Fibroblast of skin of abdomen (primary cell): Measurements from ENCODE around the gene STEAP4.
"Not testable (repeated sequence)": the region's sequence is repeated elsewhere in the genome, so short reads cannot be mapped to it uniquely, and the experiment has no call there.

ENCODE experiments used
- DNase-seq: peaks from one replicate; pipeline ENCODE4 v3.0.0-alpha.2; 2013

Gene STEAP4

DNA sequence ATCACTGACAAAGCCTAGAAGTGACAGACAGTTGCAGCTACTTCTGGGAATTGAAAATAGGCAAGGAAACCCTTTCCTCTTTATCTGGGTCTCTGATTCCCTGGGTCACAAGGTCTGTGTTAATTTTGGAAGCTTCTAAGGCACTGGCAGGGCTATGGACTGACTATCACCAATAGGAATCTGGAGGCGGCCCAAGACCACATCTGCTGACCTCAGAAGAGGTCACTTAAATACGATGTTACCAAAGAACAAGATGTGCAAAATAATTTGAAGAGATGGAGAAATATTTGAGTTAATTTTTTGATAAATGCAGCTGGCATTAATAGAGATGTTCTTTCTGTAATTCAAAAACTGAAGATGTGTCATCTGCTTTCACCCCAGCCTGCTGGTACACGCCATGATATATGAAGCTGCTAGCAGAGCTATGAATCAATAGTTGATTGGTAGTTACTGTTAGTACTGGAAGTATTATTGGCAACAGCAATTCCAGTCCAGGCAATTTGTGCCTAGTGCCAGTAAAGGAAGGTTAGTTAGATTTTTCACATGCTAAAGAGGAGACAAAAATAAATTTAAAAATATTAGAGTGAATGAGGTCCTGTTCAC, 5.5 kb upstream of the STEAP4 start:
- no peak for DNase-seq

- DNase-seq, result no peak
Observed at GRCh38 chr7:88311675-88312036, 5.0 kb upstream of the STEAP4 start.

- DNase-seq, result no peak
Observed at GRCh38 chr7:88310956-88311674, 4.4 kb upstream of the STEAP4 start.

DNA sequence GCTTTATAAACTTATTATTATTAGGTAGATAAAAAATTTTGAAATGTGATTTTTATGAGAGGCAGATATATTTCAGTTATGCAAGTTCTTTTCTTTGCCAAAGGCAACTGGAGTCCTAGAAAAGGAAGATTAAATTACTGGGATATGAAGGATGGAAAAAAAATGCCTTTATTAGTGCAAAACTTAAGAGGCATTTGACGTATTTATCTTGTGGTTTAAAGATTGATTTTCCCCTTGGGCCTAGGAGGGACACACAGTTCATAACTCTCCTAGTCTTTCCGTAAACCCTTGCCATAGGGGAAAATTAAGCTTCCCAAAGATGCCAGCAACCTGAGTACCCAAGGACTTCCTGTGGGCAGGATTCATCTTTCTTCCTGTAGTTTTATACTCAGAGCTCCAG, 3.1 kb upstream of the STEAP4 start:
- DNase-seq, result no peak

GRCh38 chr7:88307823-88308222, 1.1 kb upstream of the STEAP4 start:
- DNase-seq, result no peak

DNA sequence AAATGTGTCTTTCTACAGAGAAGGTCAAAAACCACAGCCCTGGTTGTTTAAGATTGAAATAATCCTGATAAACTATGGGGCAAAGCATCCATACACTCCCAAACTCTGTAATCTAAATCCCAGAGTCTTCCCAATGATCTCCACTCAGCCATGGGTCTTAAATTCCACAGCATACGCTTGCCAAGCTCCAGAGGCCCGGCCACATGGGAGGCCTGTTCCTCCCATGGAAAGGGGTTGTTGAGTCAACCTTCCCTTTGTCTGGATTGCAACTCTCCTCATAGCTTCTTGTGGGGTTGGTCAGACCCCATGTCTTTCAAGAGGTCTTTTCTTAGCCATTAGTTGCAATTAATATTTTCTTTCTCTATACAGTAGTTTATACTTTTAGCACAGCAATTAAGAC, 718 bp upstream of the STEAP4 start:
- no peak for DNase-seq

DNA sequence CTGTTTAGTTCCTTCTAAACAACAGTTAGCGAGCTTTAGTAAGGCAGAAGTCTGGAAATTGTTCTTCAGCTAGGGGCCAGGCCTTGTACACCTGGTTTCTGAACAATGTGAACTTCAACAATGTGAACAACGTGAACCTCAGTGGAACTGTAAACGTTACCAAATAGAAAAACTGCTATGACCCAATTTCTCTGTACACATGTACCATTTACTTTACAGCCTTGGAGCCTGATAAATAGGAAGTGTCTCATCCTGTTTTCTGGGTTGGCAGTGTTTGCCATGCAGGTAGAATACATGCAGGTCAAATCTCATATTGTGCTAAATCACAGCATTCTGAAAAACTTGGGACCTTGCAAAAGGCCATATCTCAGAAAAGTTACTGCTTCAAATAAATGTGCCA, 1.6 kb downstream of the STEAP4 start:
- no peak for DNase-seq

- no peak for DNase-seq
Observed at GRCh38 chr7:88302486-88302885, 4.2 kb downstream of the STEAP4 start.

- DNase-seq, result no peak
Observed at GRCh38 chr7:88301924-88302323, 4.8 kb downstream of the STEAP4 start.

GRCh38 chr7:88300401-88300945, 6.2 kb downstream of the STEAP4 start:
- peak; percentile 11 for DNase-seq

- no peak for DNase-seq
Observed at GRCh38 chr7:88299126-88299525, 7.6 kb downstream of the STEAP4 start.

- DNase-seq, result no peak
Observed at GRCh38 chr7:88293866-88294265, 12.8 kb downstream of the STEAP4 start.

DNA sequence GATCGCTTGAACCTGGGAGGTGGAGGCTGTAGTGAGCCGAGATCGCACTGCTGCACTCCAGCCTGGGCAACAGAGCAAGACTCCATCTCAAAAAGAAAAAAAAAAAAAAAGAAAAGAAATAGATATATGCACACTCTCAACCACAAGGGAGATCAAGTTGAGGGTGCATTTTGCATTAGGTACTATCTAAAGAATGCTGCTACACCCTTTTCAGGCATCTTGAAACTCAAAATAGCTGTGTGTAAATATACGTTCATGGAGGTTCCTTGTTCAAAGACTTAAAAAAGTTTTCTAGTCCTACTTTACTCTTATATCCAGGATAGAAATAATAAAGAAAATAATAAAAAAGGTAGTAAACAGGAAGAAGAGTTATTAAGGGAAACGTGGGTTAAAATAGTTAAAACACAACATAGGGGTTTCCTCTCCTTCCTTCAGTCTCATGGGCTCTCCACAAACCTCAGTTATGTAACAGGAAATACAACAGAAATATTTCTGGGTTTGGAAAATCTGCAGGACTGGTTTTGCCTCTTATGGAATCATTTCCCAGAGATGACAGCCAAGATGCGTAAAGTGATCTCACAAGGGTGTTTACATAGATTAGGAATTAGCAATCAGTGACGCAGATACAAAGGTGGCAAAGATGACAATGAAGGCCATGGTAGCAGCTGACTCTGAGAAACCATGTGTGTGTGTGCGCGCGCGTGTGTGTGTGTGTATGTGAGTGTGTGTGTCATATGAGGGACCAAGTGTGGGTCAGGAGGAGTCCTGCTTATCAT, 15.1 kb downstream of the STEAP4 start:
- peak; percentile 17 for DNase-seq

- DNase-seq, result no peak
Observed at GRCh38 chr7:88290491-88290890, 16.2 kb downstream of the STEAP4 start.

- no peak for DNase-seq
Observed at GRCh38 chr7:88289564-88290025, 17.1 kb downstream of the STEAP4 start.

DNA sequence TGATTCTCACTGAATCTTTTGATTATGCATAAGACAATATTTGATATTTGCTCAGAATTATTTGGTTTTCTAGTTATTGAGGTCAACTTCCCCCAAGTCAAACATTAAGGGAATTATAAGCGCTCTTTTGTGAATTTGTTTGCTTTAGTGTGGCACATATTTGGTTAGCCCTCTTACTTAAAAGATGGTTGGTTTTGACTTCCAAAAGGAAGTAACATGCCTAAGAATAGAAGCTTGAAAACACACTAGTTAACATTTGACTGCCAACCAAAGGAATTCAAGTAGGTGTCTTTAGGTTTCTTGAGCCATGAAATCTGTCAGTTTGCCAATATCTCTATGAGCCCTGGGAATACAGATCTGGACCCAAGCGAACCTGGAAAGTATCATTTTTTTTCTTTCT, 24.9 kb downstream of the STEAP4 start:
- DNase-seq, result no peak

- DNase-seq, result no peak
Observed at GRCh38 chr7:88280801-88281200, 25.9 kb downstream of the STEAP4 start.

GRCh38 chr7:88279323-88279722, 27.4 kb downstream of the STEAP4 start:
- no peak for DNase-seq

GRCh38 chr7:88278881-88279280, 27.8 kb downstream of the STEAP4 start:
- no peak for DNase-seq

DNA sequence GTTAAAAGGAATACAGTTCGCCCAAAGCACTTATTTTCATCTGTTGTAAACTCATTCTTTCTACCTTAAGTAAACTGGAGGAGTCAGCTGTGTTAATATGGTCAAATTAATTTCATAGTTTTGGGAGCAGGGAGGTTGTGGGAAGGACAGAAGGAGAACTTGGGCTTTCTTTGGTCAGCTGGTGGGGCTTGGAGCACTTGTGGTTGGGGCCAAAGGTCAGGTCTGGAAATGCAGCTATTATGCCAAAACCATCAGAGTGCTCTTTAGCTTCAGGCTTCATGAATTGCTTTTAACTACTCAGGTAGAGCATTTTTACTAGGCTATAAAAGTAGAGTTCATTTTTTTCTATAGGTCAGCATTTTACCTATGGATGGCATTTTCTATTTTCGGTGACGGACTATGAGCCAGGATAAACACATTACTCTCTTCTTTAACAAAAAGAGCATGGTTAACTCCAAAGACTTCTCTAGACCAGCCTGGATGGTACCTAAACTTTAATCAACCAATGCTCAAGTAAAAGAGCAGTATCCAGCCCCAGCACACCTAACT, 30.0 kb downstream of the STEAP4 start:
- no peak for DNase-seq

- not testable (repeated sequence) for DNase-seq
Observed at GRCh38 chr7:88274856-88275255, 31.8 kb downstream of the STEAP4 start.

DNA sequence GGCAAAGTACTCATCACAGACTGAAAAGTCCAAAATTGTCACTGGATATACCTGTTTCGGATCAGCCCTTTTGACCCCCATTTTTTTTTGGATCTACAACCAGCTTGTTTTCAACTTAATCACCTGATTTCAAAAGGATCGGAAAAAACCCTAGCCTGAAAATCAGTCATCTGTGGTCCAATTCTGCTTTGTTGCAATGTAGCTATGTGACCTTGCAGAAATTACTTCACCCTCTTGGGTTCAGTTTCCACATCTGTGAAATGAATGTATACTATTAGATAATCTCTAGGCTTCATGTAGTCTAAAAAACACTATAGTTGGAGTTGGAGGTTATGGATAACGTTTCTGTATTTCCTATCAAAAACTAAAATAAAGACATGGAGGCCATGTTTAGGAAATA, 37.1 kb downstream of the STEAP4 start:
- DNase-seq, result no peak

DNA sequence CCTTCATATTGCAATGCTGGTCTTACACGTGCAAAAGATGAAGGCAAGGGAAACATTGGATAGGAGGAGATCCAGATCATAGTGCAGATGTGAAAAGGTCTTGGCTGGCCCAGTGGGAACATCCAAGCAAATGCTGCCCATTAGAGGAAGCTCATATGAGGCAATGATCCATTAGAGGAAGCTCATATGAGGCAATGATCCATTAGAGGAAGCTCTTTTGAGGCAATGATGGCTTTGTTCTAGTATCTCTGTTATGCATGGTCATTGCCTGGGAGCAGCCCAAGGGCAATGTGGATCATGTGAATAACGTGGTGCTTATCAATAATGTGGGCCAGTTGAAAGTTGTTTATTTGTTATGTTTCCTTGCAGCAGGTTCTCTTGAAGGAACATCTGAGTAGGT, 37.8 kb downstream of the STEAP4 start:
- DNase-seq, result no peak
